Breast epithelium (tissue), 4 donors: ENCODE measurements around the gene BRAT1. TPM values are rescaled to one million over a fixed set of nuclear protein-coding genes. Genes with fewer than 3 reads are reported as not detected.
A peak's percentile ranks its signal among the peaks of the same experiment; 100 is the strongest.
"Not testable (repeated sequence)": the region's sequence is repeated elsewhere in the genome, so short reads cannot be mapped to it uniquely, and the experiment has no call there.

ENCODE experiments used
- DNase-seq, 2 donors: peaks; one replicate each; pipeline ENCODE4 v3.0.0-alpha.2; 2019; ENCODE audit warnings: low spot score in 2 of 2
- H3K27ac ChIP-seq, 2 donors: fragments of 200-600 bp; sonication (generic) in 1 of 2; one replicate each; pipeline ENCODE4 v1.5.1; 2016 to 2019; ENCODE audit warnings: mild to moderate bottlenecking in 1 of 2
- H3K27me3 ChIP-seq, 2 donors: fragments of 200-600 bp; sonication (generic) in 1 of 2; one replicate each; pipeline versions ENCODE4 v1.5.1 to v1.6.0; 2017 to 2019; ENCODE audit warnings: control low read depth in 1 of 2, mild to moderate bottlenecking in 1 of 2
- H3K36me3 ChIP-seq: fragments of 200-600 bp; one replicate; pipeline ENCODE4 v1.5.1; 2019
- H3K4me1 ChIP-seq, 2 donors: fragments of 200-600 bp; sonication (generic); one replicate each; pipeline ENCODE4 v1.5.1; 2016 to 2019; ENCODE audit warnings: control low read depth in 1 of 2
- H3K4me3 ChIP-seq, 3 donors: fragments of 200-600 bp; sonication (generic); 1 replicate in 2 of 3; 2 replicates in 1 of 3; pipeline ENCODE4 v1.5.1; 2016 to 2019; ENCODE audit warnings: mild to moderate bottlenecking in 3 of 3, moderate library complexity in 2 of 3
- H3K9me3 ChIP-seq, 2 donors: fragments of 200-600 bp; sonication (generic) in 1 of 2; one replicate each; pipeline ENCODE4 v1.5.1; 2016 to 2019; ENCODE audit warnings: control low read depth in 1 of 2
- POLR2A ChIP-seq: fragments of 450-650 bp; IDR thresholded peaks from one replicate; pipeline ENCODE4 v1.6.1; 2016; ENCODE audit warnings: antibody characterized with exemption, mild to moderate bottlenecking, moderate library complexity
- POLR2AphosphoS5 ChIP-seq, 3 donors: sonication (generic); formaldehyde crosslinking; IDR thresholded peaks; one replicate each; pipeline ENCODE4 v1.6.1; 2017; ENCODE audit warnings: antibody characterized with exemption in 3 of 3
- intact Hi-C: fragments of 100-400 bp; cut with DNase I; formaldehyde crosslinking; loops from one replicate; pipeline ENCODE4 v1.15.1; 2023; ENCODE audit warnings: low total_unique reads
- total RNA-seq, 3 donors: library from RNA; depleted of rRNA; stranded (reverse); fragments of >200 nt; gene quantifications; one replicate each; pipeline ENCODE4 v1.1.0, GENCODE V29; 2016
- TF ChIP-seq, protein P1 (sequence below), 3 donors: fragments of 450-650 bp; IDR thresholded peaks; one replicate each; pipeline ENCODE4 v1.5.1; 2016 to 2017; ENCODE audit warnings: antibody characterized with exemption in 3 of 3, mild to moderate bottlenecking in 3 of 3, moderate library complexity in 3 of 3

Gene BRAT1
- total RNA-seq, 3 donors from 2014 or later = 20.8 to 36.4 (median 28.4) TPM

DNA sequence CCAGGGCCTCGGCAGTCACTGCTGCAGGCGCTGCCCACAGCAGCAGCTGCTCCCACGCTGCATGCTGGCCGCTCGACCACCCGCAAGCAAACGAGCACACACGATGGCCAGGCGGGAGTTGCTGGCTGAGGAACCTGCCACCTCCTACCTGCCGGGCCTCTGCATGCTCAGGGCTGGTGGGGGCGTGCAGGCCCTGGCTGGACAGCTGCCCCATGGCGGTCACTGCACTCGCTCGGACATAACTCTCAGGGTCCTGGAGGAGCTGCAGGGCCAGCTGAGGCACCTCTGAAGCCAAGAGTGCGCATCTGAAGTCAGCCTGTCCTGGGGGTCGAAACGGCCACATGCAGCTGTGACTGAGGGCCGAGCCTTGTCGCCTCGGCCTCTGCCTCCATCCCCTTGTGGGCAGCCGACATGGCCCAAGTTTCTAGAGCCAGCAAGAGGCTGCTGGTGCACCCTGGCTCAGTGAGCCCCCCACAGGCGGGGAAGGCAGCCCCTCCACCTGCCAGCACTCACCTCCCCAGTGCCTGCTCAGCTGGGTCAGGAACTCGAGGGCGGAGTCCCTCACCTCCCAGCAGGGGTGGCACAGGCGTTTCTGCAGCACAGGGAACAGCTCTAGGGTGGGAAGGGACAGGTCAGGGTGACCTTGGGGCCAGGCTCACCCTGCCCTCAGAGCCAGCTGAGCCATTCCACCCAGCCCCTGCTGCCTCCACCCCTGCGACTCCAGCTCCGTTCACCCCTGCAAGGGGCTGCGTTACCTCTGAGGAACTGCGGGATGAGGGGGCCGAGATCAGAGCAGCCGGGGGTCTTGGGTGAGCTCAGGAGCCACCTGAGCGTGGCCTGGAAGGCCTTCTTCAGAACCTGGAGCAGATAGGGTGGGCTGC, 16.1 kb downstream of the BRAT1 start:
- H3K36me3 ChIP-seq = peaks cover 15% of the 10 kb centered on the region

DNA sequence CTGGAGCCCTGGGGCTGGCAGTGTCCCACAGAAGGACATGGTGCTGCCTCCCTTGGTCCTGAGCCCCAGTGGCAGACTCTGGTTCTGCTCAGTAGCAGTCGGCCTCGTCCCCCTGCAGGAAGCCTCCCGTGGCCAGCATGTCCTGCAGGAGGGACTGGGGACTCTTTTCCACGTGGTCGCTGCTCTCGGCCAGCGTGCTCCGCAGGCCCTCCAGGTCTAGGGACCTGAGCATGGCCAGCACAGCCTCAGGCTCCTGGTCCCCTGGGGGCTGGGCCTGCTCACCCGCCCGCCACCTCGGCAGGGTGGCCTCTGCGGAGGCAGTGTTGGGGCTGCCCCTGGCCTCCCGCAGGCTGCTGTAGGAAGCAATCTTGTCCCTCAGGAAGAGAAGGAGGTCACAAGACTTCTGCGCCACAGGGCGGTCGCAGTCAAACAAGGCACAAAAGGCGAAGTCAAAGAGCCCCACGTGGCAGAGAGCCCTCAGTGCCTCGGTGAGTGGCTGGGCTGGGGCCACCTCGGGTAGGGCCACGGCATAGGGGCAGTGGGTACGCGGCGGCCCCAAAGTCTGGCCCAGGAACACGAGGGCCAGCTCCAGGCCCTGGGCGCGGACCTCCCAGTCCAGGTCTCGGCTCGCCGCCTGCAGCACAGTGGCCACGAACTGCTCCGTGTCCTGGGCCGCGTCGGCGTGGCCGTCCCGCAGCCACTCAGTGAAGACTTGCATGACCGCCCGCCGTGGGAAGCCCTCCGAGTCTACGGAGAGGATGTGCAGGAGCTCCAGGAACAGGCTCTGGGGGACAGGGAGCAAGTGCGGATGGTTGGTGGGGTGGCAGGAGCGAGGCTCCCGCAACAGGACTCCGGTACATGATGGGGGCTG, 17.1 kb downstream of the BRAT1 start:
- Histone ChIP-seq H3K27ac (no peak overlapping the region), H3K27me3 (no peaks in the 10 kb centered on the region), H3K36me3 (peaks cover 15% of the 10 kb centered on the region), H3K9me3 (no peaks in the 10 kb centered on the region), H3K4me3 (no peak overlapping the region), H3K4me1 (no peaks in the 10 kb centered on the region)
- no peak for DNase-seq
- intact Hi-C loops = no loop called here
- TF ChIP-seq, protein P1, sequence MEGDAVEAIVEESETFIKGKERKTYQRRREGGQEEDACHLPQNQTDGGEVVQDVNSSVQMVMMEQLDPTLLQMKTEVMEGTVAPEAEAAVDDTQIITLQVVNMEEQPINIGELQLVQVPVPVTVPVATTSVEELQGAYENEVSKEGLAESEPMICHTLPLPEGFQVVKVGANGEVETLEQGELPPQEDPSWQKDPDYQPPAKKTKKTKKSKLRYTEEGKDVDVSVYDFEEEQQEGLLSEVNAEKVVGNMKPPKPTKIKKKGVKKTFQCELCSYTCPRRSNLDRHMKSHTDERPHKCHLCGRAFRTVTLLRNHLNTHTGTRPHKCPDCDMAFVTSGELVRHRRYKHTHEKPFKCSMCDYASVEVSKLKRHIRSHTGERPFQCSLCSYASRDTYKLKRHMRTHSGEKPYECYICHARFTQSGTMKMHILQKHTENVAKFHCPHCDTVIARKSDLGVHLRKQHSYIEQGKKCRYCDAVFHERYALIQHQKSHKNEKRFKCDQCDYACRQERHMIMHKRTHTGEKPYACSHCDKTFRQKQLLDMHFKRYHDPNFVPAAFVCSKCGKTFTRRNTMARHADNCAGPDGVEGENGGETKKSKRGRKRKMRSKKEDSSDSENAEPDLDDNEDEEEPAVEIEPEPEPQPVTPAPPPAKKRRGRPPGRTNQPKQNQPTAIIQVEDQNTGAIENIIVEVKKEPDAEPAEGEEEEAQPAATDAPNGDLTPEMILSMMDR (IDR thresholded peaks at IDR 0.05) = no peak
- TF ChIP-seq POLR2AphosphoS5 (IDR thresholded peaks at IDR 0.05) (no peak), POLR2A (no peak)

More for the DNA sequence above, 16.1 kb downstream of the BRAT1 start:
- no peaks in the 10 kb centered on the region for H3K9me3 ChIP-seq
- H3K4me1 ChIP-seq = no peaks in the 10 kb centered on the region
- TF ChIP-seq POLR2A = no peak
- TF ChIP-seq POLR2AphosphoS5 (IDR thresholded peaks at IDR 0.05) = no peak
- TF ChIP-seq, protein P1 (IDR thresholded peaks at IDR 0.05) = no peak
- H3K4me3 ChIP-seq = no peak overlapping the region
- H3K27me3 ChIP-seq = no peaks in the 10 kb centered on the region
- no peak overlapping the region for H3K27ac ChIP-seq
- no peak for DNase-seq
- intact Hi-C loops = no loop called here

DNA sequence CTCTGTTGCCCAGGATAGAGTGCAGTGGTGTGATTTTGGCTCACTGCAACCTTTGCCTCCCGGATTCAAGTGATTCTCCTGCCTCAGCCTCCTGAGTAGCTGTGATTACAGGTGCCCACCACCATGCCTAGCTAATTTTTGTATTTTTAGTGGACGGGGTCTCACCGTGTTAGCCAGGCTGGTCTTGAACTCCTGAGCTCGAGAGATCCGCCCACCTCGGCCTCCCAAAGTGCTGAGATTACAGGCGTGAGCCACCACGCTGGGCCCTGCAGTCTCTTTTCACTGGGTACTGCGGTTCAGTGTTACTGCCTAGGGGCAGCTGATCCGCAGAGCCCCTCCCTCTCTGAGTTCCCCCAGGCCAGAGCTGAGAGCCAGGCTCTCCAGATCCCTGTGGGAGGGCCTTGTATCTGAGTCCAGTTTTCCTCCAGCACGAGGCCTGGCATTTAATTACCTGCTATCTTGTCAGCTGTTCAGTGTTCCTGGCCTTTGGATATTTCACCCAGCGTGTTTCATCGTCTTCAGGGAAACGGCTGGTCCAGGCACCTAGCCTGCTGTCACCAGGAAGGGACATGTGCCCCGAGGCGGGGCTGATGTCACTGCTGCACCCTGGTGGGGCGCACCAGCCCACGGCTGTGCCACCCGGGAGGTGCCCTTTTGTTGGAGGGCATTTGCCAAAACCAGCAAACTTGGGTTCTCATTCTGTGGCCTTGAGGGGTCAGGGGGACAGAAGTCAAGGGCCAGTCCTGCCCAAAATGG, 19.3 kb downstream of the BRAT1 start:
- DNase-seq, H3K9me3 ChIP-seq, H3K36me3 ChIP-seq, H3K27ac ChIP-seq, H3K4me3 ChIP-seq, H3K4me1 ChIP-seq, intact Hi-C loops, H3K27me3 ChIP-seq: not testable (repeated sequence)

DNA sequence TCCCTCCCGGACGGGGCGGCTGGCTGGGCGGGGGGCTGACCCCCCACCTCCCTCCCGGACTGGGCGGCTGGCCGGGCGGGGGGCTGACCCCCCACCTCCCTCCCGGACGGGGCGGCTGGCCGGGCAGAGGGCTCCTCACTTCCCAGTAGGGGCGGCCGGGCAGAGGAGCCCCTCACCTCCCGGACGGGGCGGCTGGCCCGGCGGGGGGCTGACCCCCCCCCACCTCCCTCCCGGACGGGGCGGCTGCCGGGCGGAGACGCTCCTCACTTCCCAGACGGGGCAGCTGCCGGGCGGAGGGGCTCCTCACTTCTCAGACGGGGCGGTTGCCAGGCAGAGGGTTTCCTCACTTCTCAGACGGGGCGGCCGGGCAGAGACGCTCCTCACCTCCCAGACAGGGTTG, 21.1 kb downstream of the BRAT1 start:
- intact Hi-C loops, H3K4me1 ChIP-seq, H3K9me3 ChIP-seq, H3K36me3 ChIP-seq, DNase-seq, H3K27me3 ChIP-seq, H3K27ac ChIP-seq: not testable (repeated sequence)
- peak overlapping the region in 1 of 3 donors; percentile 18 for H3K4me3 ChIP-seq

DNA sequence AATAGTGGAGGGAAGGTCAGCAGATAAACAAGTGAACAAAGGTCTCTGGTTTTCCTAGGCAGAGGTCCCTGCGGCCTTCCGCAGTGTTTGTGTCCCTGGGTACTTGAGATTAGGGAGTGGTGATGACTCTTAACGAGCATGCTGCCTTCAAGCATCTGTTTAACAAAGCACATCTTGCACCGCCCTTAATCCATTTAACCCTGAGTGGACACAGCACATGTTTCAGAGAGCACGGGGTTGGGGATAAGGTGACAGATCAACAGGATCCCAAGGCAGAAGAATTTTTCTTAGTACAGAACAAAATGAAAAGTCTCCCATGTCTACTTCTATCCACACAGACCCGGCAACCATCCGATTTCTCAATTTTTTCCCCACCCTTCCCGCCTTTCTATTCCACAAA, 21.8 kb downstream of the BRAT1 start:
- H3K9me3 ChIP-seq, intact Hi-C loops, H3K4me3 ChIP-seq, DNase-seq, H3K27ac ChIP-seq, H3K27me3 ChIP-seq, H3K36me3 ChIP-seq: not testable (repeated sequence)
- H3K4me1 ChIP-seq = peaks cover 14 to 15% of the 10 kb centered on the region in 2 donors

DNA sequence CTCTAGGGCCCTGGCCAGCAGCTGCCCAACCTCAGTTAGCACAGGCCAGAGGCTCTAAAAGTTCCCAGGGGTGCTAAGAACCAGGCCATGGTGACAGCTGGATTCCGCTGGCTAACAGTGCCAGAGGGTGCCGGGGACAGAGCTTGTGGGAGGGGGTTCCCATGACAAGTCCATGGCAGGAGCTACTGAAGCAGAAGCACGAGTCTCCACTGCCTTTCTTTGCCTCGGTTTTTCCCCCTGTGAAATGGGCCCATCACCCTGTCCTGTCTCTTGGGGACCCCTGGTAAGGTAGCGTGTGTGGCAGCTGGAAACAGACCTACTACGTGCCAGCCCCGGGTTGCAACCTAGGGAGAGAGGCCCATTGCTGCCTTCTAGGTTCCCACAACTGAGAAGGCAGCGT, 22.5 kb downstream of the BRAT1 start:
- intact Hi-C loops, H3K9me3 ChIP-seq, H3K36me3 ChIP-seq, H3K27ac ChIP-seq, DNase-seq, H3K27me3 ChIP-seq, H3K4me3 ChIP-seq: not testable (repeated sequence)
- H3K4me1 ChIP-seq = peaks cover 18% of the 10 kb centered on the region in 2 donors

DNA sequence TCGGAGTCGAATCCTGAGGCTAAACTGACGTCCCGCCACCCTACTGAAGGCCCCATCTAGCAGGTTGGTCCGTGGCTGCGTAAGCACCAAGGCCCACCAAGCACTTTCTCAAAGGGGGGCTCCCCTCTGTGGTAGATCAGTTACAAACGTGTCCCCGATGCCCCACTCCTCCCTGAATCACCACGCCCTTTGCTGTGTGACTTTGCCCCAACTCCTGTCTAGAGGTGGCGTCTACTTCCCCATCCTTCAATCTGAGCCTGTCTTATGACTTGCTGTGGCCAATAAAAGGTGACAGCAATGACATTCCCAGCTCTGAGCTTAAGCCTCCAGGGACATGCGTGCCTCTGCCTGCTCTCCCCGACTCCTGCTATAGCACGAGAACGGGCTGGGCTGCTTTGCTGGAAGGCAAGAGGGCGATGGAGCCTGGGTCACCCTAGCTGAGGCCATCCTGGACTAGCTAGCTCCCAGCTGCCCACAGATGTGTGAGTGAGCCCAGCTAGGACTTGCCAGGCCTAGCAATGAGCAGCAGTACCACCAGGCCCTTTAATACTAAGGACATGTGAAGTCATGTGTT, 23.0 kb downstream of the BRAT1 start:
- H3K36me3 ChIP-seq, H3K4me3 ChIP-seq, H3K27me3 ChIP-seq, DNase-seq, H3K27ac ChIP-seq, intact Hi-C loops, H3K9me3 ChIP-seq: not testable (repeated sequence)
- H3K4me1 ChIP-seq = peaks cover 18 to 23% of the 10 kb centered on the region in 2 donors

DNA sequence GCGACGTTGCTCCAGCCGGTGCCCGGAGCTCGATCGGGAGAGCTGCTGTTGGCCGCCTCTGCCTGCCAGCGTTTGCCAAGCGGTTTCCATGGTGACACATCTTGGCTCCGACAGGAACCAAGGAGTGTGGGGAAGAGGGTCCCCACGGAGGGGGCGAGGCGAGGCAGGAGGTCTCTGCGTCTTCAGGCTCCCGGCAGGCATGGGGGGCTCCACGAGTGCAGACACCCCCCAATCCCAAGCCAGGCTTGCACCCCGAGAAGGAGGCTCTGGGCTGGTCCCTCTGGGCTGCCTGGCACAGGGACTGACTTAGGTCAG, 23.6 kb downstream of the BRAT1 start:
- H3K36me3 ChIP-seq, H3K27me3 ChIP-seq, H3K9me3 ChIP-seq, intact Hi-C loops, DNase-seq: not testable (repeated sequence)
- H3K4me1 ChIP-seq = peaks cover 18 to 23% of the 10 kb centered on the region in 2 donors
- H3K27ac ChIP-seq = peak overlapping the region in 1 of 2 donors; percentile 87
- H3K4me3 ChIP-seq = peak overlapping the region in 1 of 3 donors; percentile 42

DNA sequence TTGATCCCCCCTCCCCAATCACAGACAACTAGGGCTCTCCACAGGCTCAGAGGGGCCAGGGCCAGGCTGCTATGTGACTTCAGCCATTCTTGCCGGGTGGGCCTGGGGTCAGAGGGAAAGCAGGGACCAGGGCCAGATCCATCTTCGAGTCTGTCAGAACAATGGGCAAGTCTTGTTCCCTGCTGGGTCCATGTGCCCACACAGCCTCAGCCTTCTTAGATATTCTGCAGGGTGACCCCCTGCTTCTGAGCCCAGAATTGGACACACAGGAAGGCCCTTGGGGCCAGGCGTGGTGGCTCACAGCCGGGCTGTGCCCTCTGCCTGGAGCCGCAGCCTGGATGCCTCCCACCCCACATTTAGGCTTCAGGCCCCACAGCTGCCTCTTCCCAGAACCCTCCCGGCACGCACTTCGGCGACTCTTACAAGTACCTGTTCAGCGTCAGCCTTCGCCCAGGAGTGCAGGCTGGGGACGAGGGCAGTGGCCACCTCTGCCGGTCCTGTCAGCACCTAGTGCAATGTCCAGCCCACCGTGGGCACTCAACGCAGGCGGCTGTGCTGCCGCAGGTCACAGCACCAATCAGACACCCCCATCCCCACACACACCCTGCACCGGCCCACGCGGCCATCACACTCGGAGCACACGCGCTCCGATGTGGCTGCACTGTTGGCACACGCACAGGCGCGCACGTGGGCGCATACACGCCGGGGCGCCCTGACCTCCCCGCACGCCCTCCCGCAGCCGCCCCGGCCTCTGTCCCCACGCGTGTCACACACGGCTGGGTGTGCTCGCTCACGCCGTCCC, 24.1 kb downstream of the BRAT1 start:
- H3K36me3 ChIP-seq, DNase-seq, H3K27me3 ChIP-seq, H3K9me3 ChIP-seq, intact Hi-C loops: not testable (repeated sequence)
- H3K4me3 ChIP-seq = peak overlapping the region in 1 of 3 donors; percentile 42
- H3K27ac ChIP-seq = peak overlapping the region; percentile 65 to 87
- peaks cover 18 to 23% of the 10 kb centered on the region in 2 donors for H3K4me1 ChIP-seq
